Thoracic aorta (tissue), 2 donors: Measurements from ENCODE around the gene MED15. TPM values are rescaled to one million over a fixed set of nuclear protein-coding genes. Genes with fewer than 3 reads are reported as not detected.

ENCODE experiments used
- ATAC-seq: fragments of 150-250 bp; one replicate; pipeline ENCODE4 v1.8.0; 2017; ENCODE audit warnings: low read depth; ENCODE audit not compliant: insufficient number of reproducible peaks, low FRiP score
- DNase-seq: peaks from one replicate; pipeline ENCODE4 v3.0.0-alpha.2; 2020; ENCODE audit warnings: low spot score
- H3K27ac ChIP-seq, 2 donors: fragments of 200-600 bp; sonication (generic); 1 replicate in 1 of 2; 2 replicates in 1 of 2; pipeline ENCODE4 v1.5.1; 2016; ENCODE audit warnings: mild to moderate bottlenecking in 2 of 2, moderate library complexity in 2 of 2
- H3K27me3 ChIP-seq: fragments of 200-600 bp; sonication (generic); replicated peaks from 2 replicates; pipeline ENCODE4 v1.6.0; 2016; ENCODE audit warnings: mild to moderate bottlenecking; ENCODE audit not compliant: insufficient read depth
- H3K36me3 ChIP-seq: fragments of 200-600 bp; sonication (generic); one replicate; pipeline ENCODE4 v1.5.1; 2016
- H3K4me1 ChIP-seq, 2 donors: fragments of 200-600 bp; sonication (generic); 1 replicate in 1 of 2; 2 replicates in 1 of 2; pipeline versions ENCODE4 v1.5.1 to v1.6.0; 2016; ENCODE audit warnings: low read depth in 2 of 2, mild to moderate bottlenecking in 1 of 2; ENCODE audit not compliant: control insufficient read depth in 1 of 2
- H3K4me3 ChIP-seq: fragments of 200-600 bp; sonication (generic); 2 replicates; pipeline ENCODE4 v1.5.1; 2016; ENCODE audit warnings: mild to moderate bottlenecking
- H3K9me3 ChIP-seq: fragments of 200-600 bp; sonication (generic); 2 replicates; pipeline ENCODE4 v1.5.1; 2016
- CTCF ChIP-seq: fragments of 200-600 bp; sonication (generic); IDR thresholded peaks from one replicate; pipeline ENCODE4 v1.5.1; 2019; ENCODE audit warnings: antibody characterized with exemption
- total RNA-seq, 2 donors: library from RNA; depleted of rRNA; stranded (reverse); fragments of >200 nt; gene quantifications; one replicate each; pipeline versions ENCODE4 v1.1.0 to v1.2.3, GENCODE V29; 2016

Gene MED15
- total RNA-seq, 2 donors from 2014 or later: 78.9 to 98.6 TPM

GRCh38 chr22:20558534-20558933 is 51.1 kb downstream of the MED15 start:
- H3K36me3 ChIP-seq: peaks cover 12% of the 10 kb centered on the region
- DNase-seq (no peak), ATAC-seq (no peak)
- H3K27ac ChIP-seq: no peak overlapping the region
- no peak for TF ChIP-seq CTCF
- H3K4me3 ChIP-seq: no peak overlapping the region
- no peaks in the 10 kb centered on the region for H3K9me3 ChIP-seq
- H3K27me3 ChIP-seq: no peaks in the 10 kb centered on the region
- H3K4me1 ChIP-seq: peaks cover 15 to 33% of the 10 kb centered on the region in 2 donors

- Histone ChIP-seq H3K9me3 (no peaks in the 10 kb centered on the region), H3K27ac (no peak overlapping the region), H3K4me3 (no peak overlapping the region), H3K4me1 (peaks cover 9 to 29% of the 10 kb centered on the region in 2 donors), H3K27me3 (no peaks in the 10 kb centered on the region), H3K36me3 (peaks cover 12% of the 10 kb centered on the region)
- DNase-seq: no peak
- no peak for TF ChIP-seq CTCF
- no peak for ATAC-seq
Observed at GRCh38 chr22:20559174-20559760, 51.9 kb downstream of the MED15 start.

- ATAC-seq: no peak
- Histone ChIP-seq H3K36me3 (peaks cover 15% of the 10 kb centered on the region), H3K27me3 (no peaks in the 10 kb centered on the region)
Observed at GRCh38 chr22:20560716-20561115, 53.3 kb downstream of the MED15 start.

GRCh38 chr22:20561882-20562281 is 54.5 kb downstream of the MED15 start:
- no peak overlapping the region for H3K27ac ChIP-seq
- H3K4me1 ChIP-seq: peaks cover 8 to 29% of the 10 kb centered on the region in 2 donors
- no peak overlapping the region for H3K4me3 ChIP-seq
- TF ChIP-seq CTCF: no peak
- H3K9me3 ChIP-seq: no peaks in the 10 kb centered on the region
- no peaks in the 10 kb centered on the region for H3K27me3 ChIP-seq
- ATAC-seq: no peak
- H3K36me3 ChIP-seq: peaks cover 27% of the 10 kb centered on the region
- DNase-seq: no peak

More at GRCh38 chr22:20560716-20561115, 53.3 kb downstream of the MED15 start:
- DNase-seq: no peak
- peaks cover 9 to 23% of the 10 kb centered on the region in 2 donors for H3K4me1 ChIP-seq
- TF ChIP-seq CTCF: no peak
- no peak overlapping the region for H3K4me3 ChIP-seq
- no peak overlapping the region for H3K27ac ChIP-seq
- no peaks in the 10 kb centered on the region for H3K9me3 ChIP-seq

GRCh38 chr22:20562607-20563465 is 55.4 kb downstream of the MED15 start:
- ATAC-seq (no peak), DNase-seq (no peak)
- no peak for TF ChIP-seq CTCF
- no peaks in the 10 kb centered on the region for H3K9me3 ChIP-seq
- no peaks in the 10 kb centered on the region for H3K27me3 ChIP-seq
- no peak overlapping the region for H3K4me3 ChIP-seq
- peaks cover 1 to 29% of the 10 kb centered on the region in 2 donors for H3K4me1 ChIP-seq
- peaks cover 31% of the 10 kb centered on the region for H3K36me3 ChIP-seq
- H3K27ac ChIP-seq: no peak overlapping the region
